B cell (primary cell): ENCODE data around the gene EED. TPM values are rescaled to one million over a fixed set of nuclear protein-coding genes. Genes with fewer than 3 reads are reported as not detected.

Source experiments
- ATAC-seq: fragments of 200-7000 bp; cut with Tn5 transposase; one replicate; pipeline ENCODE4 v1.10.0; 2021; ENCODE audit warnings: low read depth, mild to moderate bottlenecking, moderate number of reproducible peaks, moderate library complexity
- CTCF ChIA-PET: fragments of 350-600 bp; sonication (Branson Sonifier 250); formaldehyde crosslinking; loops from one replicate; lab custom pipeline; 2021; ENCODE audit warnings: antibody characterized with exemption, inconsistent platforms; lab: Charles Lee
- POLR2A ChIA-PET: fragments of 350-600 bp; sonication (Branson Sonifier 250); formaldehyde crosslinking; loops from one replicate; lab custom pipeline; 2021; ENCODE audit warnings: antibody characterized with exemption; lab: Charles Lee
- DNase-seq: peaks from one replicate; pipeline ENCODE4 v3.0.0; 2013
- H2AFZ ChIP-seq: 2 replicates; pipeline ENCODE4 v1.6.1; 2012; ENCODE audit warnings: mild to moderate bottlenecking, low read depth, low read length; ENCODE audit not compliant: insufficient read depth, poor library complexity, severe bottlenecking
- H3K27ac ChIP-seq, 2 donors: 1 replicate in 1 of 2; 2 replicates in 1 of 2; pipeline ENCODE4 v1.5.1; 2012 to 2013; ENCODE audit warnings: low read length in 2 of 2, mild to moderate bottlenecking in 2 of 2, moderate library complexity in 1 of 2
- H3K27me3 ChIP-seq, 4 experiments: fragments of 200-600 bp in 1 of 4; sonication (generic) in 1 of 4; replicated peaks in 1 of 4; 1 replicate in 2 of 4; 2 replicates in 2 of 4; pipeline versions ENCODE4 v1.6.1 to v1.7.0; 2013 to 2016; ENCODE audit warnings: low read length in 3 of 4, mild to moderate bottlenecking in 2 of 4, mixed read lengths in 1 of 4, moderate library complexity in 1 of 4; ENCODE audit not compliant: insufficient read depth in 4 of 4, control insufficient read depth in 3 of 4; ENCODE audit errors: control extremely low read depth in 1 of 4
- H3K36me3 ChIP-seq, 2 experiments: replicated peaks in 1 of 2; 1 replicate in 1 of 2; 2 replicates in 1 of 2; pipeline versions ENCODE4 v1.6.1 to v1.7.1; 2013; ENCODE audit warnings: low read length in 1 of 2; ENCODE audit not compliant: insufficient read depth in 2 of 2, control insufficient read depth in 1 of 2; ENCODE audit errors: control extremely low read depth in 1 of 2, extremely low read depth in 1 of 2
- H3K4me1 ChIP-seq, 2 donors: fragments of 200-600 bp in 1 of 2; sonication (generic) in 1 of 2; 1 replicate in 1 of 2; 2 replicates in 1 of 2; pipeline versions ENCODE4 v1.5.1 to v1.6.1; 2013 to 2017; ENCODE audit warnings: low read length in 2 of 2; ENCODE audit not compliant: control insufficient read depth in 2 of 2, insufficient read depth in 2 of 2
- H3K4me2 ChIP-seq: replicated peaks from 2 replicates; pipeline ENCODE3; 2012; ENCODE audit warnings: mild to moderate bottlenecking, low read depth, low read length; ENCODE audit not compliant: poor library complexity, severe bottlenecking
- H3K4me3 ChIP-seq, 5 experiments: fragments of 200-600 bp in 1 of 5; sonication (generic) in 1 of 5; 1 replicate in 3 of 5; 2 replicates in 2 of 5; pipeline versions ENCODE4 v1.5.1 to v1.7.0; 2011 to 2016; ENCODE audit warnings: low read length in 4 of 5, mild to moderate bottlenecking in 4 of 5, low read depth in 2 of 5, control low read depth in 1 of 5, moderate library complexity in 1 of 5; ENCODE audit not compliant: insufficient read depth in 1 of 5; ENCODE audit errors: control extremely low read depth in 1 of 5, extremely low read depth in 1 of 5
- H3K79me2 ChIP-seq: fragments of 200-600 bp; sonication (generic); one replicate; pipeline ENCODE4 v1.6.0; 2016; ENCODE audit warnings: low read length; ENCODE audit not compliant: control insufficient read depth, insufficient read depth
- H3K9ac ChIP-seq: fragments of 200-600 bp; sonication (generic); 2 replicates; pipeline ENCODE4 v1.6.1; 2017; ENCODE audit warnings: mild to moderate bottlenecking, low read length, moderate library complexity
- H3K9me3 ChIP-seq, 3 donors: one replicate each; pipeline versions ENCODE4 v1.6.1 to v1.7.1; 2013; ENCODE audit warnings: low read length in 2 of 3; ENCODE audit not compliant: control insufficient read depth in 2 of 3, insufficient read depth in 1 of 3; ENCODE audit errors: control extremely low read depth in 1 of 3
- H4K20me1 ChIP-seq: 2 replicates; pipeline ENCODE4 v1.6.0; 2012; ENCODE audit warnings: mild to moderate bottlenecking, low read length; ENCODE audit not compliant: insufficient read depth, control insufficient read depth, poor library complexity, severe bottlenecking
- H3K27ac Mint-ChIP-seq: one replicate; pipeline ENCODE4 v1.8.0; 2021; ENCODE audit warnings: mixed read lengths
- H3K27me3 Mint-ChIP-seq: one replicate; pipeline ENCODE4 v1.8.0; 2021; ENCODE audit warnings: mixed read lengths
- H3K4me1 Mint-ChIP-seq: one replicate; pipeline ENCODE4 v1.8.0; 2021; ENCODE audit warnings: mixed read lengths
- H3K4me3 Mint-ChIP-seq: one replicate; pipeline ENCODE4 v1.8.0; 2021; ENCODE audit warnings: mixed read lengths
- H3K9me3 Mint-ChIP-seq: one replicate; pipeline ENCODE4 v1.8.0; 2022; ENCODE audit warnings: mixed read lengths; ENCODE audit not compliant: insufficient read depth
- EZH2 ChIP-seq: IDR thresholded peaks from 2 replicates; pipeline ENCODE4 v1.6.1; 2012; ENCODE audit warnings: borderline replicate concordance, low read depth, mild to moderate bottlenecking, moderate library complexity, low read length; ENCODE audit not compliant: insufficient read depth, poor library complexity, severe bottlenecking
- WGBS: methylation state at CpG from one replicate; pipeline ENCODE4 v1.1.5; 2013; ENCODE audit warnings: missing lambda C conversion rate; ENCODE audit not compliant: insufficient coverage; 5-methylcytosine and 5-hydroxymethylcytosine counted together
- intact Hi-C: fragments of 100-400 bp; cut with micrococcal nuclease; formaldehyde crosslinking; loops from one replicate; pipeline ENCODE4 v1.10.0; 2022
- polyA plus RNA-seq: library from polyadenylated mRNA; depleted of rRNA; stranded (reverse); fragments of >200 nt; gene quantifications from 2 replicates; pipeline ENCODE4 v1.2.3, GENCODE V29; 2012
- total RNA-seq, 2 donors: library from RNA; stranded (reverse); fragments of 120-200 nt in 1 of 2; gene quantifications; 1 replicate in 1 of 2; 2 replicates in 1 of 2; pipeline versions ENCODE4 v1.2.3 to v1.2.4, GENCODE V29; 2013 to 2022
- TF ChIP-seq, protein P1 (sequence below): fragments of 200-600 bp; IDR thresholded peaks from one replicate; pipeline ENCODE4 v1.8.0; 2022; ENCODE audit warnings: antibody characterized with exemption, mild to moderate bottlenecking

Gene EED
- total and polyA plus RNA-seq, 2 donors (not counting 1 experiment from before 2014, with no cell fraction given) = 21.8 to 49.5 TPM

DNA sequence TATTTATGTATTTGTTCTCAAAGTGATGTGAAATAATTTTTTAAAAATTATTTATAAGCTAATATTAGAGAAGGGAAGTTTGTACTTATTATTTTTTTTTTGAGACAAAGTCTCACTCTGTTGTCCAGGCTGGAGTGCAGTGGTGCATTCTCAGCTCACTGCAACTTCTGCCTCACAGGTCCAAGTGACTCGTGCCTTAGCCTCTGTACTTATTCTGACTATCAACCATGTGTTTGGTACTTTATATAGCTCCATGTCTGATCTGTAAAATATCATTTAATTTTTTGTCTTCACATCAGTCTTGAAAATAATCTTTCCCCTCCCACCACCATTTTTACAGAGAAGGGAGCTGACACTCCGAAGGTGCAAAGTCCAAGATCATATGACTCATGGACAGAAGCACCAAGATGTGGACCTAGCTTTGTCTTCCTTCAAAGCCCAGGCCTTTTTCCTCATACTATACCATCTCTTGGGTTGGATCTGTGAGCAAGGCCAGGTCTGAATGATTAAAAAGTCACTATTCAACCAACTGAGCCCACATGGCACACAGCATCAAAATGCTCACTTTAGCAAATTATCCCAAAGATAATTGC is 32.4 kb upstream of the EED start:
- no peaks in the 10 kb centered on the region for H3K27me3 Mint-ChIP-seq
- Histone ChIP-seq H3K9ac (no peak overlapping the region), H3K27me3 (no peaks in the 10 kb centered on the region), H3K9me3 (no peaks in the 10 kb centered on the region), H4K20me1 (no peaks in the 10 kb centered on the region), H3K36me3 (no peaks in the 10 kb centered on the region), H3K79me2 (no peaks in the 10 kb centered on the region), H3K27ac (no peak overlapping the region), H2AFZ (no peak overlapping the region), H3K4me3 (no peak overlapping the region), H3K4me2 (no peak overlapping the region), H3K4me1 (peaks cover 3 to 6% of the 10 kb centered on the region in 2 donors)
- TF ChIP-seq, protein P1, sequence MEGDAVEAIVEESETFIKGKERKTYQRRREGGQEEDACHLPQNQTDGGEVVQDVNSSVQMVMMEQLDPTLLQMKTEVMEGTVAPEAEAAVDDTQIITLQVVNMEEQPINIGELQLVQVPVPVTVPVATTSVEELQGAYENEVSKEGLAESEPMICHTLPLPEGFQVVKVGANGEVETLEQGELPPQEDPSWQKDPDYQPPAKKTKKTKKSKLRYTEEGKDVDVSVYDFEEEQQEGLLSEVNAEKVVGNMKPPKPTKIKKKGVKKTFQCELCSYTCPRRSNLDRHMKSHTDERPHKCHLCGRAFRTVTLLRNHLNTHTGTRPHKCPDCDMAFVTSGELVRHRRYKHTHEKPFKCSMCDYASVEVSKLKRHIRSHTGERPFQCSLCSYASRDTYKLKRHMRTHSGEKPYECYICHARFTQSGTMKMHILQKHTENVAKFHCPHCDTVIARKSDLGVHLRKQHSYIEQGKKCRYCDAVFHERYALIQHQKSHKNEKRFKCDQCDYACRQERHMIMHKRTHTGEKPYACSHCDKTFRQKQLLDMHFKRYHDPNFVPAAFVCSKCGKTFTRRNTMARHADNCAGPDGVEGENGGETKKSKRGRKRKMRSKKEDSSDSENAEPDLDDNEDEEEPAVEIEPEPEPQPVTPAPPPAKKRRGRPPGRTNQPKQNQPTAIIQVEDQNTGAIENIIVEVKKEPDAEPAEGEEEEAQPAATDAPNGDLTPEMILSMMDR = no peak
- no peak for TF ChIP-seq EZH2
- H3K4me1 Mint-ChIP-seq = peaks cover 6% of the 10 kb centered on the region
- intact Hi-C loops = no loop called here
- no peak for DNase-seq
- H3K27ac Mint-ChIP-seq = peak overlapping the region; percentile 3
- H3K4me3 Mint-ChIP-seq = no peak overlapping the region
- no peak for ATAC-seq
- ChIA-PET POLR2A (no interaction called here), CTCF (interaction anchor here (1.2 to 1.5 kb wide), 2 partner anchors 9 to 171 kb away, joined by 6 to 7 read pairs; no protein-coding TSS in a partner anchor)
- no peaks in the 10 kb centered on the region for H3K9me3 Mint-ChIP-seq
- WGBS = 89% methylated on average over 1 of the region's 2 CpGs

DNA sequence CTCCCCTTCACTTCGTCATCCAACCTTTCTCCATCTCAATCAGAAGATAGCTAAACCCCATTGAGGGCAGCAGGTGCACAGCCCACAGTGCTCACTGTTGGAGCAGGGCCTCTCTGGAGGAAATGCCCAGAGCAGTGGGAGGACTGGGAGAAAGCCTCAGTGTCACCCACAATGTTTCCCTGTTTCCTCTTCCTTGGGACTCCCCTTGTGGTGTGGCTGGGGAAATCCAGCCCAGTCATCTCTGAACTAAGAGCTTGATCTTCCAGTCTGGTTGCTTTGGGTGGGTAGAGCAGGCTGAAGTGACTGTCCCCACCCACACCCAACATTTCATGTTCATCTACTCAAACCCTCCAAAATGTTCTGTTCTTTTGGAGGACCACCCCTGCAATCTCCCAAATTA is 29.8 kb upstream of the EED start:
- Histone ChIP-seq H3K4me3 (no peak overlapping the region), H3K79me2 (no peaks in the 10 kb centered on the region), H3K9ac (no peak overlapping the region), H3K27ac (no peak overlapping the region), H3K36me3 (no peaks in the 10 kb centered on the region), H2AFZ (no peak overlapping the region), H3K9me3 (no peaks in the 10 kb centered on the region), H3K27me3 (no peaks in the 10 kb centered on the region), H3K4me2 (no peak overlapping the region), H4K20me1 (no peaks in the 10 kb centered on the region), H3K4me1 (peaks cover 21 to 24% of the 10 kb centered on the region in 2 donors)
- ChIA-PET CTCF (interaction anchor here (5.8 kb wide), 1 partner anchor 12 kb away, joined by 32 read pairs; no protein-coding TSS in a partner anchor), POLR2A (no interaction called here)
- Mint-ChIP-seq H3K4me1 (peaks cover 25% of the 10 kb centered on the region), H3K27me3 (no peaks in the 10 kb centered on the region), H3K4me3 (no peak overlapping the region), H3K9me3 (no peaks in the 10 kb centered on the region), H3K27ac (peak overlapping the region; percentile 64)
- WGBS = 86% methylated on average over 1 of the region's 1 CpG
- intact Hi-C loops = no loop called here
- TF ChIP-seq, protein P1 = no peak
- TF ChIP-seq EZH2 = no peak
- DNase-seq (no peak), ATAC-seq (no peak)
